Stimulated activated CD8-positive, alpha-beta memory T cell treated with anti-CD3 and anti-CD28 coated beads, Interleukin-2, amount 100 ng/mL, for 1 hour (primary cell): ENCODE results near the gene SLC35F4.

ENCODE experiments used
- DNase-seq, 2 donors: peaks; one replicate each; pipeline ENCODE4 v3.0.0-alpha.2; 2020; ENCODE audit warnings: low read depth in 2 of 2

Gene SLC35F4

GRCh38 chr14:57848353-57848752, 17.5 kb downstream of the SLC35F4 start:
- DNase-seq, result no peak

GRCh38 chr14:57847706-57848105, 18.2 kb downstream of the SLC35F4 start:
- DNase-seq, result no peak

GRCh38 chr14:57847096-57847495, 18.8 kb downstream of the SLC35F4 start:
- no peak for DNase-seq

GRCh38 chr14:57846596-57846995, 19.3 kb downstream of the SLC35F4 start:
- no peak for DNase-seq

GRCh38 chr14:57845802-57846531, 19.9 kb downstream of the SLC35F4 start:
- no peak for DNase-seq

GRCh38 chr14:57845316-57845715, 20.6 kb downstream of the SLC35F4 start:
- DNase-seq, result no peak

- no peak for DNase-seq
Measured at GRCh38 chr14:57837267-57837666, 28.6 kb downstream of the SLC35F4 start.

- no peak for DNase-seq
Measured at GRCh38 chr14:57835766-57836165, 30.1 kb downstream of the SLC35F4 start.

- DNase-seq, result no peak
Measured at GRCh38 chr14:57834961-57835360, 30.9 kb downstream of the SLC35F4 start.

- no peak for DNase-seq
Measured at GRCh38 chr14:57834001-57834598, 31.8 kb downstream of the SLC35F4 start.

- no peak for DNase-seq
Measured at GRCh38 chr14:57833323-57833722, 32.6 kb downstream of the SLC35F4 start.

GRCh38 chr14:57831981-57832380, 33.9 kb downstream of the SLC35F4 start:
- no peak for DNase-seq

GRCh38 chr14:57828713-57829112, 37.2 kb downstream of the SLC35F4 start:
- no peak for DNase-seq

GRCh38 chr14:57823015-57823660, 42.8 kb downstream of the SLC35F4 start:
- DNase-seq, result no peak

GRCh38 chr14:57822081-57822480, 43.8 kb downstream of the SLC35F4 start:
- no peak for DNase-seq

GRCh38 chr14:57820581-57820980, 45.3 kb downstream of the SLC35F4 start:
- DNase-seq, result no peak

GRCh38 chr14:57818511-57818910, 47.4 kb downstream of the SLC35F4 start:
- no peak for DNase-seq

GRCh38 chr14:57816568-57817284, 49.2 kb downstream of the SLC35F4 start:
- DNase-seq, result no peak

GRCh38 chr14:57814726-57815125, 51.2 kb downstream of the SLC35F4 start:
- no peak for DNase-seq

GRCh38 chr14:57812741-57813140, 53.2 kb downstream of the SLC35F4 start:
- no peak for DNase-seq

- DNase-seq, result no peak
Measured at GRCh38 chr14:57811998-57812546, 53.8 kb downstream of the SLC35F4 start.

GRCh38 chr14:57809808-57810207, 56.1 kb downstream of the SLC35F4 start:
- DNase-seq, result no peak
